HK-2 (cell line): ENCODE results near the gene GALNT10.

Source experiments
- DNase-seq: peaks from one replicate; pipeline ENCODE4 v3.0.0-alpha.2; 2018; ENCODE audit not compliant: unreplicated experiment

The GALNT10 gene

DNA sequence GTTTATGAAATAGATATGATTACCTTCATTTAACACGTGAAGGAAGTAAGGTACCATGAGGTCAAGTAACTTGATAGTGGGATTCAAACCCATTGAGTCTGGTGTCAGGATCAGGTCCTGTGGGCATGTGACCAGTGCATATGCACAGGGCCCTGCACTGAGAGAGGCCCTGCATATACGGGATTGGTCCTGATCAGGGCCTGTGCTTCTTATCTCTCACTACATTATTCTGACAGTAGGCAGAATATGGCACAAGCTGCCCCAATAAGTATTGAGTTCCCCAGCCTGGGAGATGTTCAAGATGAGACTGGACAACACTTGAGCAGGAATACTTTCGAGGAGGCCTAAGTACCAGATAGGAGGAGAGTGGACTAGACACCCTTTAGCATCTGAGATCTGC is 44.0 kb downstream of the GALNT10 start:
- DNase-seq: no peak

DNA sequence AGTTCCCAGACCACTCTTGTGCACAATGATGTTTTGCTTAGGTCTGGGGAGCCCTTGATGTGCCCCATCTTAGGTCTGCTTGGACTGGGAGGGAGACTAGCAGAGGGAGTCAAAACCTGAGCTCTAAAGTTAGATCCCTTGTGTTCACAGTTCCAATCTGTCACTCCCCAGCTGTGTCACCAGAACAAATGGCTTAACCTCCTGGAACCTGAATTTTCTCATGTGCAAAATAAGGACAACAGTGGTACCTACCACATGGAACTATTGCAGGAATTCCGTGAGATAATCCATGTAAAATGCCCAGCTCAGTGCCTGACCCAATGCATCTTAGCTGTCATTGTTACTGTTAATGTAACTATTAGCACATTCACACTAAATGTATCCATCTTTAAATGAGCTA is 45.5 kb downstream of the GALNT10 start:
- no peak for DNase-seq

GRCh38 chr5:154236536-154237375 is 46.2 kb downstream of the GALNT10 start:
- no peak for DNase-seq

- DNase-seq: no peak
These were observed 46.8 kb downstream of the GALNT10 start for GRCh38 chr5:154237376-154237743.

DNA sequence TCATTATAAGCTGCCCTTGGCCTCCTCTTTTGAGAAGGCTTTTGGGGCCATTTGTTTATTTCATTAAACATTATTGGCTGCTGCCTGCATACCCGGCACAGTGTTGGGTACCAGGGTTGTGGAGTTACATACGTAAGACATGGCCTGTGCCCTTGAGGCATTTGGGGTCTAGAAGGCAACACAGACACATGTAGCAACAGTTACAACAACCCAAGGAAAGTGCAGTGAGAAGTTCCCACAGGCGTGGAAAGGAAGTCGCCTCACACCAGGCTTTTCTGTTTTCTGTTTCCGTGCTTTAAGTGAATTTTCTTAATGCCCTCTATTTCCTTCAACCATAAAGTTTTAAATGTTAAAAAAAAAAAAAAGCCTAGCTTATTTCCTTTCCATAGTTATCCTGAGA is 47.4 kb downstream of the GALNT10 start:
- no peak for DNase-seq

DNA sequence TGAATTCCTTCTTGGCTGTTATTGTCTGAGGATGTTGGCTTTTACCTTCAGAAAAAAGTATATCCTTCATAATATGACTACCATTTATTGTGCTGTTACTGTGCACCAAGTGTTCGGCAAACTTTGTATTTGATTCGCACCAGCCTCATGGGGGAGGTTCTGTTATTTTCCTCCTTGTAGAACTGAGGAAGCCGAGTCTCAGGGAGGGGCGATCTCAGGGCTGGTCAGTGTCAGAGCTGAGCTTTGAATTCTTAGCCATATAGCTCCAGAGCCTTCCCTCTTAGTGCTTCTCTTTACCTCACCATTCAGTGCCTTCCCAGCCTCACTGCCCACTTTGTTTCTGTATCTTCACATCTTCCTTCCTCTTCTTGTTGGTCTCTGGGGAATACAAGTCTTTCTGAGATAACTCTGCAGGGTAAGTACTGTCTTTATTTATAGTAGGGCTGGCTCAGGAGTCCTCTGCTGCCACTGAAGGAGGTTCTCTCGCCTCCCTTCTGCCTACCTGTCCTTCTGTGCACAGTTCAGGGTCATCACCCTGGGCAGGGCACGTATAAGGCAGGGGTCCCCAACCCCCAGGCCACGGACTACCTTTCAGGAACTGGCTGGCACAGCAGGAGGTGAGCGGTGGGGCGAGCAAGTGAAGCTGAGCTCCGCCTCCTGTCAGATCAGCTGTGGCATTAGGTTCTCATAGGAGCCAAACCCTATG is 48.4 kb downstream of the GALNT10 start:
- no peak for DNase-seq

- DNase-seq: no peak
These were observed 50.1 kb downstream of the GALNT10 start for GRCh38 chr5:154240595-154240994.

GRCh38 chr5:154241021-154241420 is 50.5 kb downstream of the GALNT10 start:
- no peak for DNase-seq

GRCh38 chr5:154242442-154242841 is 51.9 kb downstream of the GALNT10 start:
- DNase-seq: no peak

- DNase-seq: no peak
These were observed 52.4 kb downstream of the GALNT10 start for GRCh38 chr5:154242964-154243376.

- no peak for DNase-seq
These were observed 53.2 kb downstream of the GALNT10 start for GRCh38 chr5:154243736-154244135.

GRCh38 chr5:154244476-154244875 is 53.9 kb downstream of the GALNT10 start:
- DNase-seq: no peak

- no peak for DNase-seq
These were observed 58.2 kb downstream of the GALNT10 start for GRCh38 chr5:154248691-154249090.

- DNase-seq: no peak
These were observed 59.3 kb downstream of the GALNT10 start for GRCh38 chr5:154249826-154250225.

DNA sequence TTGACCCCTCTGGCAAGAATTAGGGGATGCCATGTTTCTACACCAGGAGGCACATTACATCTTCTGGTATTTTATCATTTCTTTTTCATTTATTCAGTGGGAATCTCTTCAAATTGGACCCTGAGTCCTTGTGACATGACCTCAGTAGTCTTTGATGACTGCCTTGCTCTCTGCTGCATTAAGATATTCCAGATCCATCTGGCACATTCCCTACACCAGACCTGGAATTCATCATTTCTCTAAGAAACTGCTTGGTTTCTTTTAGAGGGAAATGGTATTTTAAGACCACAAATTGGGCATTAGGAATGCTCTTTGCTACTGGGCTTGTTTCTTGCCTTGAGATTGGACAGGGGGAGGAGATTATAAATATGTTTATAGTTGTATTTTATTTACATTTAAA is 61.0 kb downstream of the GALNT10 start:
- DNase-seq: no peak

GRCh38 chr5:154253807-154254206 is 63.3 kb downstream of the GALNT10 start:
- DNase-seq: no peak

DNA sequence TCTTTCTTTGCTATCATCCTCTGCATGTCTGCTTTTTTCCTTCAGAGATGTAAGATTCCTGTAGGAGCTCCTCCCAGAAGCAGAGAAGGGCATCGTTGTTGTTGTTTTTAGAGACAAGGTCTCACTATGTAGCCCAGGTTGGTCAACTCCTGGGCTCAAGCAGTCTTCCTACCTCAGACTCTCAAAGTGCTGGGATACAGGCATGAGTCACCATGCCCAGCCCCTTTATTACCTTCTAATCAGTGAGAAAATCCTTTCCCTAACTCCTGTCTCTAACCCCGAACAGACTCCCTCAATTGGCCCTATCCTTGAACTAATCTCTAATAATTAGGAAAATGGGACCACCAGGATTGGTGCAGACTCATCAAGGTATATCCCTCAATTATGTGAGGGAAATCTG is 64.4 kb downstream of the GALNT10 start:
- no peak for DNase-seq

GRCh38 chr5:154257046-154257445 is 66.5 kb downstream of the GALNT10 start:
- no peak for DNase-seq

DNA sequence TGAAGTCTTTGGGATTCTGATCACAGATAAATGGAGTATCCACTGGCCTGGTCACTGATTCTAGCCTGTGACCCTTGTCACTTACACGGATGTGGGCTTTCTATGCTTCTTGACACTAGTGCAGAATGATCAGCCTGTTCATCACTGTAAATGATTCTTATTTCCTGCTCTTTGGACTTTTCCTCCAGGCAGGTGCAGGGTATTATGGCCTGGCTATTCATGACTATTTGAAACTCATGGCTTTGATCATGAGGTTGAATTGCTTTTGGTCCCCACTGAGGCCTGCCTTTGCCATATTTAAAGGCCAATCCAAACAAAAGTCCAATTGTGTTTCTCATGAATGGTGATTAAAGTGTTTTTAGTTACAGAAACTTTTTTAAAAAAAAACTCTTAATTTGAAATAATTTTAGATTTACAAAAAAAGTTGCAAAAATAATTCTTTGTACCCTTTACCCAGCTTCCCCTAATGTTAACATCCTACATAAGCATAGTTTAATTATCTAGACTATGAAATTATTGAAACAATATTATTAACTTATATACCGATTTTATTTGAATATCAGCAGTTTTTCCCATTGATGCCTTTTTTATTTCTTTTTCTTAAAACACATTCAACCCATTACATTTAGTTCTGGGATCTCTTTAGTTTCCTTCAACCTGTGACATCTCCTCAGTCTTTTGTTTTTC is 68.1 kb downstream of the GALNT10 start:
- no peak for DNase-seq

DNA sequence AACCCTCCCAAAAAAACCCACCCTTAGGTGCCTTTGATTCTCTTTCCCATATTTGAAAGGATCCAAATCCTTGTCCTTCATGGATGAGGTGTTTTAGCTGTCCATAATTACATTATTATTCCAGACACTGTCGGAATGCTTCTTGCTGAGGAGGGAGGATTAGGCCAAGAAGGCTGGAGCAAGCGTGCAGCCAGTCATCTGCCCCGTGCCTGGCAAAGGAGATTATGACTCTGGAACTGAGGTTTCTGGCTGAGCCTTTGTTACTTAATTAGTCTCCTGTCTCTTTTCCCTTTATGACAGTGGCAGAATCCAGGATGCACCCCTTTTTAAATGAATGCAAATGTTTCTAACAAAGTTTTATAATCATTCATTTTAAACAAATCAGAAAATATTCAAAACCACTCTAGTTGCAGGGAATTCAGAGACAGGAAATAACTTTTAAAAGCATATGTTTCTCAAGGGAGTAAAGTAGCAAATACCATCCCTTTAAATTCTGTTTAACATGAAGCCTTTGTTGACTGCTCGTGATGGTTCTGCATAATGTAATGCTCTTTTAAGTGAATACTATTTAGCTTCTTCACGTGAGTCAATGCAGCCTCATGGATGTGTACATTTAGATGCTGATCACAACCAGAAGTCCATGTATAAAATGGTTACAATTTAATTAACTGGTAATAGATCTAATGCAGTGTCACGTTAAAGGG is 69.8 kb downstream of the GALNT10 start:
- no peak for DNase-seq

GRCh38 chr5:154262342-154262741 is 71.8 kb downstream of the GALNT10 start:
- DNase-seq: no peak

DNA sequence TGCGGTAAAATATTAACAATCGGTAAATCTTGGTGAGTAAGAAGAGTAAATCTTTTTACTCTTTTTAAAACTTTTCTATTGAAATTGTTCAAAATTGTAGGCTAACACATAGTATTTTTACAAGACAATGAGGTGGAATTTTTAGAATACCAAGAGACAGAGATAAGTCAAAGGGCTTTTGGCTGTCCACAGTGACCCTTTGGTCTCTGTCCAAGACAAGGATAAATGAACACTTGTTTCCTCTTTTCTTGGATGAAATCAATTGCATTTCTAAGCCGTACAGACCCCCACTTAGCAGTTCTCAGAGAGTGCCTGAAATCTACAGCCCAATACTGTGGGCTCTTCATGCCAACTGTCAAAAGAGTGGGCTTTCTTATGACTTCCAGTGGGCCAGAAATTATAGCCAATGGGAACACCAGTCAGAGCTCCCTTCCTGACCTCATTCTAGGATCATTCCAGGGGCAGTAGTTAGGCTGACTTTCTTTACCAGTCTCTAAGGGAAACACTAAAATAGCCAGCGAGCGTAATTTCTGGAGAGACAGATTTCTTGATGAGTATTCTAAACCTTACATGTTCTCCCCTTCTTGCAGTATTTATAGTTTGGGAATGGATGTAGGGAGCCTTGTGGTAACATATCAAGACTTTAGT is 74.1 kb downstream of the GALNT10 start:
- no peak for DNase-seq
